Activated naive CD8-positive, alpha-beta T cell (primary cell): ENCODE measurements around the gene PHOSPHO1.

ENCODE experiments used
- H3K27ac Mint-ChIP-seq: one replicate; pipeline ENCODE4 v1.8.0; 2021; ENCODE audit warnings: mixed read lengths
- H3K27me3 Mint-ChIP-seq: one replicate; pipeline ENCODE4 v1.8.0; 2021; ENCODE audit warnings: mixed read lengths
- H3K36me3 Mint-ChIP-seq: one replicate; pipeline ENCODE4 v1.8.0; 2021; ENCODE audit warnings: mixed read lengths
- H3K4me1 Mint-ChIP-seq: one replicate; pipeline ENCODE4 v1.8.0; 2021; ENCODE audit warnings: low read depth, mixed read lengths
- H3K4me3 Mint-ChIP-seq: one replicate; pipeline ENCODE4 v1.8.0; 2021; ENCODE audit warnings: mild to moderate bottlenecking, mixed read lengths
- H3K9me3 Mint-ChIP-seq: one replicate; pipeline ENCODE4 v1.8.0; 2021; ENCODE audit warnings: low read depth, mixed read lengths

Gene PHOSPHO1

DNA sequence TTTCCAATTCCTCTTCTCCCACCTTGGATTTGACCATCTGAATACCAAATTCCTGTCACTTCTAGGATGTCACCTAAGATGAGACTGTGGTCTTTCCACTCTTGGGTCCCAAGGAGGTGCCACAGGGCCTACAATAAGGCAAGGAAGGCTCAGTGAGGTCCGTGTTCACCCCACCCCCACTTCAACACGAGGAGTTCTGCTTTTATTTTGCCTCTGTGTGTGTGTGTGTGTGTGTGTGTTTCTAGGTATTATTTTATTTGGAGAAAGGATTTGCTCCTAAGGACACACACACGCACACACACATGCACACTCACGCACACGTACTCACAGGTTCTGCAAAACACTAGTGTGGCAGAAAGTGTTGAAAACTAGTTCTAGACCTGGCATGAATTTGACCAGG, 24.5 kb upstream of the PHOSPHO1 start:
- Mint-ChIP-seq H3K27me3 (no peaks in the 10 kb centered on the region), H3K9me3 (no peaks in the 10 kb centered on the region), H3K27ac (no peak overlapping the region), H3K4me1 (no peaks in the 10 kb centered on the region), H3K4me3 (no peak overlapping the region), H3K36me3 (no peaks in the 10 kb centered on the region)

DNA sequence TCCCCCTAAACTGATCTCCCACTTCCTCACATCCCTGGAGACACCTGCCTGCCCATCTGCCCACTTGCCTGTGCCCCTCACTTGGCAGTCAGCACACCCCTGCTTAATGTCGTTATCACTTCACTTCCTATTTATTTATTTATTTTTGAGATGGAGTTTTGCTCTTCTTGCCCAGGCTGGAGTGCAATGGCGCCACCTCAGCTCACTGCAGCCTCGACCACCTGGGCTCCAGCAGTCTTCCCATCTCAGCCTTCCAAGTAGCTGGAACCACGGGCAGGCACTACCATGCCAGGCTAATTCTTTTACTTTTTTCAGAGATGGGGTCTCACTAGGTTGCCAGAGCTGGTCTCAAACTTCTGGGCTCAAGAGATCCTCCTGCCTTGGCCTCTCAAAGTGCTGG, 23.5 kb upstream of the PHOSPHO1 start:
- no peaks in the 10 kb centered on the region for H3K9me3 Mint-ChIP-seq
- no peaks in the 10 kb centered on the region for H3K4me1 Mint-ChIP-seq
- H3K27me3 Mint-ChIP-seq, result no peaks in the 10 kb centered on the region
- H3K36me3 Mint-ChIP-seq, result no peaks in the 10 kb centered on the region
- H3K27ac Mint-ChIP-seq, result no peak overlapping the region
- H3K4me3 Mint-ChIP-seq, result no peak overlapping the region

DNA sequence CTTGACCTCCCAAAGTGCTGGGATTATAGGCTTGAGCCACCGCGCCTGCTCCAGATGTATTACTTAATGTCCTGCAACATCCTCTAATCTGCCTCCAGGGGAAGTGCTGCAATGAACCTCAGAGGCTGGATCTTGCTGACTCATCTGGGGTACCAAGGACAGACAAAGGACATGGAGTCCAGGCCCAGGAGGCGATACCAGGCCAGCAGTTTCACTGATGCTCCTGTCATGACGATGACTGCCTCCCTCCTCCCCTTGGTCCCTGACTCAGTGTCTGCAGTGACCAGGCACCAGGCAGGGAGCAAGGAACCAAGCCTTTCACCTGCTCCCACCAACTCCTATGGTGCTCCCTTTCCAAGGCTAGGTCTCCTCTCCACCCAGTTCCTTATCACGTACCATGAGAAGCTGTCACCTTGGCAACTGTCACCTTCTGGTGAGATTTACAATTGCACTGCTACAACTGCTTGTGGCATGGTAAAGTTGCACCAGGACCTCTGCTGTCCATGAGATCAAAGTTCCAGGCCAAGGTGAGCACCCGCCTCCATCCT, 21.6 kb upstream of the PHOSPHO1 start:
- H3K27me3 Mint-ChIP-seq, result no peaks in the 10 kb centered on the region
- no peaks in the 10 kb centered on the region for H3K9me3 Mint-ChIP-seq
- H3K36me3 Mint-ChIP-seq, result no peaks in the 10 kb centered on the region
- no peaks in the 10 kb centered on the region for H3K4me1 Mint-ChIP-seq
- H3K4me3 Mint-ChIP-seq, result no peak overlapping the region
- H3K27ac Mint-ChIP-seq, result no peak overlapping the region

- no peaks in the 10 kb centered on the region for H3K36me3 Mint-ChIP-seq
- no peaks in the 10 kb centered on the region for H3K27me3 Mint-ChIP-seq
- no peak overlapping the region for H3K27ac Mint-ChIP-seq
- no peaks in the 10 kb centered on the region for H3K4me1 Mint-ChIP-seq
- no peak overlapping the region for H3K4me3 Mint-ChIP-seq
- no peaks in the 10 kb centered on the region for H3K9me3 Mint-ChIP-seq
Measured at GRCh38 chr17:49249890-49250522, 19.4 kb upstream of the PHOSPHO1 start.

GRCh38 chr17:49249292-49249794, 18.8 kb upstream of the PHOSPHO1 start:
- no peak overlapping the region for H3K27ac Mint-ChIP-seq
- H3K9me3 Mint-ChIP-seq, result no peaks in the 10 kb centered on the region
- no peaks in the 10 kb centered on the region for H3K36me3 Mint-ChIP-seq
- no peaks in the 10 kb centered on the region for H3K27me3 Mint-ChIP-seq
- no peaks in the 10 kb centered on the region for H3K4me1 Mint-ChIP-seq
- H3K4me3 Mint-ChIP-seq, result no peak overlapping the region

DNA sequence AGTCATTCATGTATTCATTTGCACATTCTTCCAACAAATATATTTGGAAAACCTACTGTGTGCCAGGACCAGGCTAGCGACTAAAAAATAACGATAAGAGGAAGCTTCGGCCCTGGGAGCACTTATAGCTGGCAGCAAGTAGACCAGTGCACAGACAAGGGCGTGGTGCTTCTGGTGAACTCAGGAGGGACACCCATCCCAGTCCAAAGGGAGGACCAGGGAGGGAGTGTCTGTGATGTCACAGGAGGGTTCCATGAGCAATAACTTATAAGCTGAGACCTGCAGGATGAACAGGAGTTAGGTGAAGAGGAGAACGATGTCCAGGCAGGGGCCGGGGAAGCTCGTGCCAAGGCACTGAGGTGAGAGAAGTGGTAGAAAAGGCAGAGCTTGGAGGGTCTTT, 17.4 kb upstream of the PHOSPHO1 start:
- Mint-ChIP-seq H3K27ac (no peak overlapping the region), H3K36me3 (no peaks in the 10 kb centered on the region), H3K4me1 (no peaks in the 10 kb centered on the region), H3K4me3 (no peak overlapping the region), H3K27me3 (no peaks in the 10 kb centered on the region), H3K9me3 (no peaks in the 10 kb centered on the region)

DNA sequence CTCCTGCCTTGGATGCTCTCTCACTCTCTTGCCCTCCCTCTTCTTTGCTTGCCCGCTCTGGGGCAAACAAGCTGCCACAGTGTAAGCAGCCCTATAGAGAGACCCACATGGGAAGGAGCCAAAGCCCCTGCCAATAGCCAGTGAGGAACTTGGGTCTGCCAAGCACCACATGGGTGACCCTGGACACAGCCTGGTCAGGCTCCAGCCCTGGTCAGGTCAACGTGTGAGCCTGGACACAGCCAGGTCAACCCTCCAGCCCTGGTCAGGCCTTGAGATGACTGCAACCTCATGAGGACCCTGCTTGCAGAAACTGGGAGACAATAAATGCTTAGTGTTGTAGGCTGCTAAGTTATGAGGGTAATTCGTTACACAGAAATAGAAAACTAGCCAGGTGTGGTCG, 14.3 kb upstream of the PHOSPHO1 start:
- H3K27ac Mint-ChIP-seq, result no peak overlapping the region
- no peaks in the 10 kb centered on the region for H3K27me3 Mint-ChIP-seq
- no peak overlapping the region for H3K4me3 Mint-ChIP-seq
- H3K9me3 Mint-ChIP-seq, result no peaks in the 10 kb centered on the region
- H3K36me3 Mint-ChIP-seq, result no peaks in the 10 kb centered on the region
- H3K4me1 Mint-ChIP-seq, result no peaks in the 10 kb centered on the region

- Mint-ChIP-seq H3K4me1 (no peaks in the 10 kb centered on the region), H3K27me3 (no peaks in the 10 kb centered on the region), H3K9me3 (no peaks in the 10 kb centered on the region), H3K36me3 (no peaks in the 10 kb centered on the region), H3K27ac (no peak overlapping the region), H3K4me3 (no peak overlapping the region)
Measured at GRCh38 chr17:49242813-49243212, 12.2 kb upstream of the PHOSPHO1 start.

DNA sequence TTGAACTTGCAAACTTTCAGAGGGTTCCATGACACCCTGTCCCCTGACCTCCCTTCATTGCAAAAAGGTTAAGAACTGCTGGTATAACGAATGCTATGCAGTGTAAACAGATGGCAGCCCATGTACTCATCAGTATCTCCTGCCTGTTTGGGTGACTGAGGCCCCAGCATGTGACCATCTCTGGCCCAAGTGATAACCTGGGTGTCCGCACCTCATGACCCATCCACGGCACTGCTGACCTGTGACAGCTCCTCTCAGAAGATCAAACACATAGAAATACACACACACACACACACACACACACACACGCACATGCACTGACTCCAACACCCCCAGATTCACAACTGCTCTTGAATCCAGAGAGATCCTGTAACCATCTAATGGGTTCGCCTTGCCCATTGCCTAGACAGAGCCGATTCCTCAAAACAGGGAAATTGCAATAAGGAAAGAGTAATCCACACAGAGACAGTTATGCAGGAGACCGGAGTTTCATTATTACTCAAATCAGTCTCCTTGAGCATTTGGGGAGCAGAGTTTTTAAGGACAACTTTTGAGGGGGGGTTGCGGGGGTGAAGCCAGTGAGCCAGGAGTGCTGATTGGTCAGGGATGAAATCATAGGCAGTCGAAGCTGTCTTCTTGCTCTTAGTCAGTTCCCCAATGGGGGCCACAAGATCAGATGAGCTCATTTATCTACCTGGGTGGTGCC, 11.3 kb upstream of the PHOSPHO1 start:
- Mint-ChIP-seq H3K4me1 (no peaks in the 10 kb centered on the region), H3K4me3 (no peak overlapping the region), H3K9me3 (no peaks in the 10 kb centered on the region), H3K27ac (no peak overlapping the region), H3K27me3 (no peaks in the 10 kb centered on the region), H3K36me3 (no peaks in the 10 kb centered on the region)

DNA sequence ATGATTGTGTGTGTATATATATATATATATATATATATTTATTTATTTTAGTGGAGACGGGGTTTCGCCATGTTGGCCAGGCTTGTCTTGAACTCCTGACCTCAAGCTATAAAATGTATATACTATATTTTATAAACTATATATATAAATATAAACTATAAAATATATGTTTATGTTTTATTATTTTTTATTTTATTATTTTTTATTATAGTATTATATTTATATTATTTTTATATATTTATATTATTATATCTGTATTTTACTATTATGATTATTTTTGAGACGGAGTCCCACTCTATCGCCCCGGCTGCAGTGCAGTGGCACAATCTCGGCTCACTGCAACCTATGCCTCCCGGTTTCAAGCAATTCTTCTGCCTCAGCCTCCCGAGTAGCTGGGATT, 10.5 kb upstream of the PHOSPHO1 start:
- Mint-ChIP-seq H3K36me3 (no peaks in the 10 kb centered on the region), H3K4me3 (no peak overlapping the region), H3K4me1 (no peaks in the 10 kb centered on the region)

DNA sequence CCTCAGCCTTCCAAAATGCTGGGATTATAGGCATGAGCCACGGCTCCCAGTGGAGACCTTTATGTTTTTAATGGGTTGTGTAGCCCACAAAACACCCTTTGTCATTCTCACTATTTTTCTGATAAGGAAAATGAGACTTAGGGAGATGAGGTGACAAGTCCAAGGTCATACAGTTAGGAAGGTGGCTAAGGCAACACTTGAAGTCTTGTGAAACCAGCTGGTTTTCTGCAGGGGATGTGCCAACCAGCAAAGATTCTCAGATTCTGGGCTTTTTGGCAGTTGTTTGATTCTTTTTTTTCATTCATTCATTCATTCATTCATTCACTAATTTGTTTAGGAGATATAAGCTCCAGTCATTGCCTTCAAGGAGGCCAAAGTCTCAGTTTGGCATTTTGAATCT, 10.0 kb upstream of the PHOSPHO1 start:
- no peaks in the 10 kb centered on the region for H3K9me3 Mint-ChIP-seq
- H3K27me3 Mint-ChIP-seq, result no peaks in the 10 kb centered on the region
- H3K36me3 Mint-ChIP-seq, result no peaks in the 10 kb centered on the region
- H3K4me1 Mint-ChIP-seq, result no peaks in the 10 kb centered on the region
- no peak overlapping the region for H3K27ac Mint-ChIP-seq
- H3K4me3 Mint-ChIP-seq, result no peak overlapping the region

More for the DNA sequence above, 10.5 kb upstream of the PHOSPHO1 start:
- Mint-ChIP-seq H3K27ac (no peak overlapping the region), H3K9me3 (no peaks in the 10 kb centered on the region), H3K27me3 (no peaks in the 10 kb centered on the region)

DNA sequence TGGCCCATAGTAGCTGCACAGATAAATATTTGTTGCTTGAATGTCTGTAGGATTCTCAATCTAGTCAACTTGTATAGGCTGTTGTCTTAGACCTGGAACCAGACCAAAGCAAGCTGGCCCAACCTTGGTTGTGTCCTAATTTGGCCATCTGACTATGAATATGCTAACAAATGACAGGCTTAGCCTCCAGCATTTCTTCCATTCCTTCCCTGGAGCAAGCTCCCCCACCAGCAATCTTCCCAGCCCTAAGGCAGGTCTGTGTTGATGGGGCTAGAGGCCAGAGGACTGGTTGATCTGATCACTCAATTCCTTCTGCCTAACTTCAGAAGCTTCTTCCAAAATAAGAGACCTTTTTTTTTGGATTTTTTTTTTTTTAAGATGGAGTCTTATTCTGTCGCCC, 9.4 kb upstream of the PHOSPHO1 start:
- Mint-ChIP-seq H3K4me1 (no peaks in the 10 kb centered on the region), H3K27me3 (no peaks in the 10 kb centered on the region), H3K36me3 (no peaks in the 10 kb centered on the region), H3K27ac (no peak overlapping the region), H3K4me3 (no peak overlapping the region), H3K9me3 (no peaks in the 10 kb centered on the region)

DNA sequence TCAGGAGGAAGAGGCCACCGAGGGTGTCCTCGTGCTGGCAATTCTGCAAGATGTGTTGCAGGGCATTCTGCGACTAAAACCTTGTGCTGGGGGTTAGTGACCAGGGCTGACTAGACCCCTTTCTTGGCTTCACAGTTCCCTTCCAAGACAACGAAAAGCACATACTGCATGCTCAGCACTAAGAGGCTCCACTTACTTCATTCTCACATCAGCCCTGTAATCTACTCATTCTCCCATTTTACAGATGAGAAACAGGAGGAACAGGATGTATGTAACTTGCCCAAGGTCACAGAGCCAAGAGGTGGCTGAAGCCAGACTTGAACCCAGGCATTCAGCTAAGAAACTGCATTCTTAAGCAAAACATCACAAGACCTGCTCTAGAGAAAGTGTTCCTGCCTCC, 5.3 kb upstream of the PHOSPHO1 start:
- Mint-ChIP-seq H3K27ac (no peak overlapping the region), H3K4me3 (no peak overlapping the region), H3K9me3 (no peaks in the 10 kb centered on the region), H3K27me3 (peaks cover 2% of the 10 kb centered on the region), H3K4me1 (peaks cover 5% of the 10 kb centered on the region), H3K36me3 (no peaks in the 10 kb centered on the region)

- peaks cover 7% of the 10 kb centered on the region for H3K4me1 Mint-ChIP-seq
- H3K36me3 Mint-ChIP-seq, result no peaks in the 10 kb centered on the region
- H3K4me3 Mint-ChIP-seq, result no peak overlapping the region
- H3K27me3 Mint-ChIP-seq, result peaks cover 3% of the 10 kb centered on the region
- no peak overlapping the region for H3K27ac Mint-ChIP-seq
- no peaks in the 10 kb centered on the region for H3K9me3 Mint-ChIP-seq
Measured at GRCh38 chr17:49234509-49235080, 4.0 kb upstream of the PHOSPHO1 start.

DNA sequence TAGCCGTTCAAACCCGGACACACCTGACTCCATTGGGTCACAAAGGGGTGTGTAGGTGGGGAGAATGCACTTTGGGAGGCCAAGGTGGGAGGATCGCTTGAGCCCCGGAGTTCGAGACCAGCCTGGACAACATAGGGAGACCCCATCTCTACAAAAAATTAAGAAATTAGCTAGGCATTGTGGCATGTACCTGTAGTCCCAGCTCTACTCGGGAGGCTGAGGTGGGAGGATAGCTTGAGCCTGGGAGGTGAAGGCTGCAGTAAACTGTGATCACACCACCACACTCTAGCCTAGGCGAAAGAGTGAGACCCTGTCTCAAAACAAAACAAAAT, 942 bp upstream of the PHOSPHO1 start:
- no peaks in the 10 kb centered on the region for H3K9me3 Mint-ChIP-seq
- H3K4me3 Mint-ChIP-seq, result peak overlapping the region; percentile 93
- H3K27me3 Mint-ChIP-seq, result peaks cover 7% of the 10 kb centered on the region
- peaks cover 10% of the 10 kb centered on the region for H3K4me1 Mint-ChIP-seq
- no peaks in the 10 kb centered on the region for H3K36me3 Mint-ChIP-seq
- no peak overlapping the region for H3K27ac Mint-ChIP-seq
